Osteoblast (primary cell): ENCODE results near the gene RYR2. TPM values are rescaled to one million over a fixed set of nuclear protein-coding genes. Genes with fewer than 3 reads are reported as not detected.

Experiments
- DNase-seq: peaks from one replicate; pipeline ENCODE4 v3.0.0; 2011; ENCODE audit warnings: low spot score, mixed read lengths; ENCODE audit not compliant: insufficient read length; ENCODE audit errors: missing footprints
- H2AFZ ChIP-seq: 2 replicates; pipeline ENCODE4 v1.6.0; 2011; ENCODE audit warnings: mild to moderate bottlenecking, low read length
- H3K27ac ChIP-seq: 2 replicates; pipeline ENCODE4 v1.5.1; 2011; ENCODE audit warnings: mild to moderate bottlenecking, low read depth, low read length, moderate library complexity
- H3K27me3 ChIP-seq: 2 replicates; pipeline ENCODE4 v1.6.0; 2012; ENCODE audit warnings: mild to moderate bottlenecking, control low read depth, inconsistent platforms, low read length, moderate library complexity; ENCODE audit not compliant: insufficient read depth
- H3K36me3 ChIP-seq: 2 replicates; pipeline ENCODE4 v1.5.1; 2011; ENCODE audit warnings: mild to moderate bottlenecking, low read length, control low read depth, moderate library complexity; ENCODE audit not compliant: insufficient read depth
- H3K4me1 ChIP-seq: 2 replicates; pipeline ENCODE4 v1.5.1; 2011; ENCODE audit warnings: mild to moderate bottlenecking, low read length, control low read depth, moderate library complexity; ENCODE audit not compliant: insufficient read depth
- H3K4me2 ChIP-seq: 2 replicates; pipeline ENCODE4 v1.6.0; 2011; ENCODE audit warnings: mild to moderate bottlenecking, low read length; ENCODE audit not compliant: insufficient read depth
- H3K4me3 ChIP-seq: fragments of 200-600 bp; sonication (generic); 3 replicates; pipeline ENCODE4 v1.5.1; 2012; ENCODE audit warnings: mild to moderate bottlenecking, low read length, inconsistent platforms; ENCODE audit not compliant: insufficient read depth
- H3K79me2 ChIP-seq: 2 replicates; pipeline ENCODE4 v1.6.0; 2012; ENCODE audit warnings: mild to moderate bottlenecking, low read length, control low read depth, inconsistent platforms; ENCODE audit not compliant: insufficient read depth
- H3K9me3 ChIP-seq: 2 replicates; pipeline ENCODE4 v1.5.1; 2011; ENCODE audit warnings: low read depth, low read length, control low read depth
- H4K20me1 ChIP-seq: 2 replicates; pipeline ENCODE4 v1.6.0; 2012; ENCODE audit warnings: mild to moderate bottlenecking, low read length, control low read depth; ENCODE audit not compliant: insufficient read depth
- CTCF ChIP-seq: IDR thresholded peaks from 2 replicates; pipeline ENCODE4 v1.5.1; 2011; ENCODE audit warnings: mild to moderate bottlenecking, low read depth, low read length, moderate library complexity; ENCODE audit errors: extremely low read depth
- total RNA-seq: library from RNA; depleted of rRNA; stranded (reverse); fragments of >200 nt; gene quantifications from 2 replicates; pipeline ENCODE4 v1.2.3, GENCODE V29; 2012

RYR2 gene
- total RNA-seq, 1 donor = not detected

GRCh38 chr1:237736372-237737029 lies 694.5 kb downstream of the RYR2 start:
- Histone ChIP-seq H3K4me3 (no peak overlapping the region), H3K9me3 (no peaks in the 10 kb centered on the region), H3K4me1 (no peaks in the 10 kb centered on the region), H3K27me3 (no peaks in the 10 kb centered on the region), H4K20me1 (no peaks in the 10 kb centered on the region), H3K79me2 (no peaks in the 10 kb centered on the region), H3K27ac (no peak overlapping the region), H3K4me2 (no peak overlapping the region), H3K36me3 (no peaks in the 10 kb centered on the region), H2AFZ (no peak overlapping the region)
- no peak for TF ChIP-seq CTCF
- no peak for DNase-seq

- Histone ChIP-seq H3K27me3 (no peaks in the 10 kb centered on the region), H3K9me3 (no peaks in the 10 kb centered on the region), H2AFZ (no peak overlapping the region), H3K36me3 (no peaks in the 10 kb centered on the region), H3K79me2 (no peaks in the 10 kb centered on the region), H3K4me1 (no peaks in the 10 kb centered on the region), H4K20me1 (no peaks in the 10 kb centered on the region), H3K27ac (no peak overlapping the region), H3K4me3 (no peak overlapping the region), H3K4me2 (no peak overlapping the region)
- no peak for DNase-seq
- TF ChIP-seq CTCF = no peak
Measured at GRCh38 chr1:237737448-237737847, 695.5 kb downstream of the RYR2 start.

- Histone ChIP-seq H3K4me2 (no peak overlapping the region), H3K27ac (no peak overlapping the region), H3K4me1 (no peaks in the 10 kb centered on the region), H3K36me3 (no peaks in the 10 kb centered on the region), H3K9me3 (no peaks in the 10 kb centered on the region), H3K79me2 (no peaks in the 10 kb centered on the region), H2AFZ (no peak overlapping the region), H3K27me3 (no peaks in the 10 kb centered on the region), H4K20me1 (no peaks in the 10 kb centered on the region), H3K4me3 (no peak overlapping the region)
- DNase-seq = no peak
- TF ChIP-seq CTCF = no peak
Measured at GRCh38 chr1:237737938-237738610, 696.1 kb downstream of the RYR2 start.

- no peak for DNase-seq
- no peak overlapping the region for H3K27ac ChIP-seq
- no peak overlapping the region for H3K4me2 ChIP-seq
- H2AFZ ChIP-seq = no peak overlapping the region
- no peaks in the 10 kb centered on the region for H3K79me2 ChIP-seq
- no peaks in the 10 kb centered on the region for H3K4me1 ChIP-seq
- H3K9me3 ChIP-seq = peaks cover 3% of the 10 kb centered on the region
- no peak overlapping the region for H3K4me3 ChIP-seq
- no peak for TF ChIP-seq CTCF
- H3K36me3 ChIP-seq = no peaks in the 10 kb centered on the region
- no peaks in the 10 kb centered on the region for H4K20me1 ChIP-seq
- H3K27me3 ChIP-seq = no peaks in the 10 kb centered on the region
Measured at GRCh38 chr1:237740846-237741245, 698.9 kb downstream of the RYR2 start.
